HEK293T (cell line): ENCODE data around the gene CDC25C.

Source experiments
- CTCF ChIA-PET: fragments of 350-600 bp; formaldehyde crosslinking; extraction: SDS; loops from one replicate; lab custom pipeline; 2021; ENCODE audit warnings: antibody characterized with exemption, inconsistent platforms; lab: Yijun Ruan, JAX
- POLR2A ChIA-PET: fragments of 350-600 bp; formaldehyde crosslinking; extraction: SDS; loops from one replicate; lab custom pipeline; 2020; ENCODE audit warnings: antibody characterized with exemption, inconsistent platforms; lab: Yijun Ruan, JAX
- DNase-seq: peaks from one replicate; pipeline ENCODE4 v3.0.0; 2012; ENCODE audit warnings: mixed read lengths; ENCODE audit errors: extremely low spot score
- ARNT ChIP-seq: fragments of 450-650 bp; IDR thresholded peaks from 2 replicates; pipeline ENCODE4 v1.6.1; 2017; ENCODE audit warnings: mild to moderate bottlenecking
- BHLHE40 ChIP-seq: fragments of 450-650 bp; IDR thresholded peaks from 2 replicates; pipeline ENCODE4 v1.6.1; 2016; ENCODE audit warnings: mild to moderate bottlenecking, moderate library complexity, borderline replicate concordance
- CTBP1 ChIP-seq: fragments of 450-650 bp; IDR thresholded peaks from 2 replicates; pipeline ENCODE4 v1.6.1; 2016; ENCODE audit warnings: borderline replicate concordance
- ELF4 ChIP-seq: fragments of 450-650 bp; IDR thresholded peaks from 2 replicates; pipeline ENCODE4 v1.6.1; 2017; ENCODE audit warnings: antibody characterized with exemption
- FOXA1 ChIP-seq: fragments of 450-650 bp; IDR thresholded peaks from 2 replicates; pipeline ENCODE4 v1.6.1; 2016; ENCODE audit warnings: mild to moderate bottlenecking
- FOXK2 ChIP-seq: fragments of 450-650 bp; IDR thresholded peaks from 2 replicates; pipeline ENCODE4 v1.6.1; 2016; ENCODE audit warnings: mild to moderate bottlenecking
- FOXM1 ChIP-seq: fragments of 450-650 bp; IDR thresholded peaks from 2 replicates; pipeline ENCODE4 v1.6.1; 2017; ENCODE audit warnings: mild to moderate bottlenecking, borderline replicate concordance
- HDGF ChIP-seq: fragments of 450-650 bp; IDR thresholded peaks from 2 replicates; pipeline ENCODE4 v1.6.1; 2017; ENCODE audit warnings: antibody characterized with exemption, borderline replicate concordance
- L3MBTL2 ChIP-seq: fragments of 450-650 bp; conservative IDR thresholded peaks from 2 replicates; pipeline ENCODE4 v1.6.1; 2016; ENCODE audit warnings: mild to moderate bottlenecking
- LEF1 ChIP-seq: fragments of 450-650 bp; IDR thresholded peaks from 2 replicates; pipeline ENCODE4 v1.6.1; 2017; ENCODE audit warnings: mild to moderate bottlenecking, borderline replicate concordance
- NFRKB ChIP-seq: fragments of 450-650 bp; IDR thresholded peaks from 2 replicates; pipeline ENCODE4 v1.6.1; 2016; ENCODE audit warnings: mild to moderate bottlenecking, moderate library complexity
- SP1 ChIP-seq: fragments of 450-650 bp; IDR thresholded peaks from 2 replicates; pipeline ENCODE4 v1.6.1; 2017
- SUZ12 ChIP-seq: fragments of 450-650 bp; IDR thresholded peaks from 2 replicates; pipeline ENCODE4 v1.6.1; 2016; ENCODE audit warnings: mild to moderate bottlenecking
- TARDBP ChIP-seq: fragments of 450-650 bp; IDR thresholded peaks from 2 replicates; pipeline ENCODE4 v1.6.1; 2016
- ZNF384 ChIP-seq: fragments of 450-650 bp; IDR thresholded peaks from 2 replicates; pipeline ENCODE4 v1.6.1; 2016
- TF ChIP-seq, protein P1 (sequence below): fragments of 450-650 bp; IDR thresholded peaks from 2 replicates; pipeline ENCODE4 v1.6.1; 2016

Gene CDC25C

DNA sequence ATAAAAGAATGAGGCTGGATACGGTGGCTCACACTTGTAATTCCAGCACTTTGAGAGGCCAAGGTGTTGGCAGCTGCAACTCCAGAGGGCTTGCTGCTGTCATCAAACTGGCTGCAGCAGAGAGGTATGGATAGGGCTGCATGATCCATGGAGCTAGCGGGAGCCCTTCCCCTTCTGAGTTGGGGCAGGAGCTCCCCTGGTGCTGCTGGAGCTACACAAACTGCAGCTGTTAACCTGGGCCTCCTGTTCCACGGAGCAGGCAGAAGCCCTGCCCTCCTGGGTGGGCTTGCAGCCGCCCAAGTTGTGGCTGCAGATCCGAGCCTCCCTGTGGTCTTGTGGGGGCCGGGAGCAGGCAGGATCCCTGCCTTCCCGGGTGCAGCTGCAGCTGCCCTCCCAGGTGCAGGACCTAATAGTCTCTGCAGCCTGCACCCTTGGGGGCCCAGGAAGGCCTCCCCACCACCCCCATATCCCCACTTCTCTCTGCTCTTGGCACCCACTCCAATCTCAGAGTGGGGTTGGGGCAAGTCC lies 15.8 kb downstream of the CDC25C start:
- TF ChIP-seq SP1: no peak
- no peak for TF ChIP-seq ARNT
- TF ChIP-seq, protein P1, sequence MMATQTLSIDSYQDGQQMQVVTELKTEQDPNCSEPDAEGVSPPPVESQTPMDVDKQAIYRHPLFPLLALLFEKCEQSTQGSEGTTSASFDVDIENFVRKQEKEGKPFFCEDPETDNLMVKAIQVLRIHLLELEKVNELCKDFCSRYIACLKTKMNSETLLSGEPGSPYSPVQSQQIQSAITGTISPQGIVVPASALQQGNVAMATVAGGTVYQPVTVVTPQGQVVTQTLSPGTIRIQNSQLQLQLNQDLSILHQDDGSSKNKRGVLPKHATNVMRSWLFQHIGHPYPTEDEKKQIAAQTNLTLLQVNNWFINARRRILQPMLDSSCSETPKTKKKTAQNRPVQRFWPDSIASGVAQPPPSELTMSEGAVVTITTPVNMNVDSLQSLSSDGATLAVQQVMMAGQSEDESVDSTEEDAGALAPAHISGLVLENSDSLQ: no peak
- no peak for TF ChIP-seq NFRKB
- no peak for TF ChIP-seq FOXA1
- no peak for TF ChIP-seq HDGF
- no peak for TF ChIP-seq L3MBTL2
- no peak for TF ChIP-seq SUZ12
- no peak for TF ChIP-seq FOXM1
- TF ChIP-seq ZNF384: no peak
- no peak for TF ChIP-seq ELF4
- no peak for TF ChIP-seq CTBP1
- no peak for TF ChIP-seq TARDBP
- no peak for TF ChIP-seq FOXK2
- ChIA-PET POLR2A (no interaction called here), CTCF (no interaction called here)
- no peak for DNase-seq

DNA sequence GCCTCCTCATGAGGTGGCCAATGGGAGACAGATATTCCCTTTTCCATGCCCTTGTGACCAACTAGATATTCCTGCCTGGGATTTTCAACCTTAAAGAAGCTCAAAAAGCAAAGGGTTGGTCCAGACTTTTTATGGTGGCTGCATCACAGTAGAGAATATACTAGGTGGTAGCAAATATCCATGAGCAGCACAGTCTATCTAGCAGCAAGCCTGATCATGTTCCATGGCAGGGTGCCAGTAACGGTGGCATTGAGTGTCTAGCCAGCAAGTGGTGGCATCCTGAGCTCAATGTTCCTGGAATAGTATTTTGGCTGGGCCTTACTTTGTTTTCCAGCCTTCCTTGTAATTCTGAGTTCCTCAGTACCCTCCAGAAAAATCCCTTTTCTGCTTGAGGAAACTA lies 25.8 kb downstream of the CDC25C start:
- DNase-seq: no peak
- POLR2A ChIA-PET: interaction anchor here (1.2 kb wide), 1 partner anchor 26 kb away, joined by 5 read pairs; the partner anchor contains the start of gene CDC25C
- CTCF ChIA-PET: no interaction called here
- TF ChIP-seq LEF1 (no peak), ELF4 (no peak), TARDBP (no peak), SP1 (no peak), HDGF (no peak), L3MBTL2 (no peak), ARNT (no peak), BHLHE40 (no peak), FOXM1 (no peak), FOXA1 (no peak), NFRKB (no peak), ZNF384 (no peak), SUZ12 (no peak), FOXK2 (no peak), CTBP1 (no peak)

DNA sequence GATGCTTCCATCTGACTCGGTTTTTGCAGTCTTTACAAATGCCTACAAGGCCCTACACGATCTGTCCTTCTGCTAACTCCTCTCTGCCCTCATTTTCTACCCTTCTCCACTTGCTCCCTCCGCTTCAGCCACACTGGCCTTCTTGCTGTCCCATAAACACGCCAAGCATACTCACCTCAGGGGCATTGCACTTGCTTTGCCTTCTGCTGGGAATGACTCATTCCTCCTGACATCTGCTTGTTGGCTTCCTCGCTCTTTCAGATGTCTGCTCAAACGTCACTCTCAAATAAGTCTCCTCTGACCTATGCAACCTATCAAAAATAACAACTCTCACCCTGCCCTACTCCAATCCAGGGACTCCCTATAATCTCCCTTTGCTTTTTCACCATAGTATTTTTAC lies 28.2 kb downstream of the CDC25C start:
- no peak for TF ChIP-seq ZNF384
- TF ChIP-seq, protein P1: no peak
- TF ChIP-seq ARNT: no peak
- TF ChIP-seq FOXM1: no peak
- TF ChIP-seq LEF1: no peak
- no peak for TF ChIP-seq FOXA1
- no peak for TF ChIP-seq SUZ12
- TF ChIP-seq TARDBP: no peak
- no peak for TF ChIP-seq NFRKB
- TF ChIP-seq HDGF: no peak
- no peak for TF ChIP-seq FOXK2
- POLR2A ChIA-PET: interaction anchor here (1.1 kb wide), 1 partner anchor 29 kb away, joined by 4 read pairs; no protein-coding TSS in a partner anchor
- CTCF ChIA-PET: interaction anchor here (0.6 kb wide), 1 partner anchor 89 kb away, joined by 3 read pairs; no protein-coding TSS in a partner anchor
- no peak for DNase-seq

DNA sequence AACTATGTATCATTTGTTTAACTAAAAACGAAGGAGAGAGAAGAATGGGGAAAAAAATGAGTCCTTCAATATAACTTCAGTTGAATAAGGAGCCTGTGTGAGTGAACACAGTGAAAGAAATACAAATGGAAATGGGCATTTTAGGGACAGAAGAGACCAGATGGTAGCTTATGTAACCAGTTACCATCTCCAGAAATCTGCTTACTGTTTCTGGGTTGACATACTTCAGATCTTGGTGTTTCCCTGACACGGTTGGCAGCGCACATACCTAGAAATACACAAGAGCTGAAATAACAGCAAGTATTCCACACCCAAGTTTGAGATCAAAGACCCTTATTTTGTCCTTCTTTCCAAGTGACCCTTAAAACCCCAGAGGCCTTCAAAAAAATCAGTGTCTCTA lies 42.3 kb downstream of the CDC25C start:
- TF ChIP-seq SUZ12 (no peak), TARDBP (no peak), ARNT (no peak)
- ChIA-PET POLR2A (no interaction called here), CTCF (no interaction called here)
- DNase-seq: no peak

DNA sequence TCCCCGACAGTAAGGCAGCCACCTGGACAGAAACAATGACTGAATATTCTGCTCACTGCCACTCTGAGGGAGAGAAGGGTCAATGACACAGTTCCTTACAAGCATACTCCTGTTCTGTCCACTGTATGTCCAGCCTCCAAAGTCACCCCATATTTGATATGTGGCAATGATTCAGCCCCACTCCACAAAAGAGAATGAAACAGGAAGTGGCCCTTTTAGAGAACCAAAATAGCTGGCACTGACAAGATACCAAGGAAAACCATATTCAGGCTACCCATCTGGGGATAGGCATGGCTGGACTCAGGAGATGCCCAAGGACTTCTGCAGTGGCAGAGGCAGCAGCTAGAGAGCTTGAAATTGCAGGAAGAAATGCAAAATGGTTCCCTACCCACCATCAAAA lies 44.4 kb downstream of the CDC25C start:
- TF ChIP-seq TARDBP: no peak
- TF ChIP-seq LEF1: no peak
- TF ChIP-seq FOXM1: no peak
- TF ChIP-seq HDGF: no peak
- TF ChIP-seq L3MBTL2: no peak
- TF ChIP-seq FOXA1: no peak
- TF ChIP-seq, protein P1: no peak
- TF ChIP-seq NFRKB: no peak
- TF ChIP-seq SUZ12: no peak
- TF ChIP-seq FOXK2: no peak
- TF ChIP-seq ZNF384: no peak
- TF ChIP-seq BHLHE40: no peak
- ChIA-PET CTCF (interaction anchor here (0.6 kb wide), 1 partner anchor 124 kb away, joined by 3 read pairs; no protein-coding TSS in a partner anchor), POLR2A (interaction anchor here (0.9 kb wide), 2 partner anchors 44 to 75 kb away, joined by 3 read pairs; partner anchors contain the start of genes CDC23 and CDC25C)
- DNase-seq: no peak
